Sigmoid colon (tissue), 4 donors: Measurements from ENCODE around the gene KIRREL3.

Source experiments
- EP300 ChIP-seq, 4 donors: sonication (generic); formaldehyde crosslinking; IDR thresholded peaks; one replicate each; pipeline ENCODE4 v1.6.1; 2017; ENCODE audit warnings: antibody characterized with exemption in 4 of 4
- POLR2A ChIP-seq, 2 donors: fragments of 450-650 bp; IDR thresholded peaks; one replicate each; pipeline ENCODE4 v1.6.1; 2016; ENCODE audit warnings: antibody characterized with exemption in 2 of 2, mild to moderate bottlenecking in 2 of 2, moderate library complexity in 2 of 2
- POLR2AphosphoS5 ChIP-seq, 4 donors: sonication (generic); formaldehyde crosslinking; IDR thresholded peaks; one replicate each; pipeline ENCODE4 v1.6.1; 2017; ENCODE audit warnings: antibody characterized with exemption in 4 of 4
- TF ChIP-seq, protein P1 (sequence below), 4 experiments: fragments of 450-650 bp in 3 of 4; fragments of 200-600 bp in 1 of 4; IDR thresholded peaks; one replicate each; pipeline ENCODE4 v1.5.1; 2016 to 2019; ENCODE audit warnings: antibody characterized with exemption in 4 of 4, mild to moderate bottlenecking in 3 of 4, moderate library complexity in 2 of 4

DNA sequence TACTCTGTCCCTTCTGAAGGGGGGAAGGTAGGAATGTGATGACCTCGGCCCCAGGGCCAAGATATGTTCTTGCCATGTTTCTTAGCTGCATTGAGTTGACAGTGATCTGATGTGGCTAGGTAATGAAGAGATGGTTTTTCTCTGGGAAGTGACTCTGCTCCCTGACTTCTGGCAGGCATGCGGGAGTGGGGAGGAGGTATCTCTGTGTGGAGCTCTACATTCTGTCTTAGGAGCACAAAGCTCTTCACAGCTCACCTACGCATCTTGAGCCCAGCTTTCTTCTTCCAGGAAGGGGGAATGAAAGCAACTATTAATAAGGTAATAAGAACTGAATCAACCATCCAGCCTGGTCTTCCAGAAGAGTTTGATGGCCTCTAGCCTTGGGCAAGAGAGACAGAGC is 404.1 kb downstream of the KIRREL3 start:
- TF ChIP-seq, protein P1, sequence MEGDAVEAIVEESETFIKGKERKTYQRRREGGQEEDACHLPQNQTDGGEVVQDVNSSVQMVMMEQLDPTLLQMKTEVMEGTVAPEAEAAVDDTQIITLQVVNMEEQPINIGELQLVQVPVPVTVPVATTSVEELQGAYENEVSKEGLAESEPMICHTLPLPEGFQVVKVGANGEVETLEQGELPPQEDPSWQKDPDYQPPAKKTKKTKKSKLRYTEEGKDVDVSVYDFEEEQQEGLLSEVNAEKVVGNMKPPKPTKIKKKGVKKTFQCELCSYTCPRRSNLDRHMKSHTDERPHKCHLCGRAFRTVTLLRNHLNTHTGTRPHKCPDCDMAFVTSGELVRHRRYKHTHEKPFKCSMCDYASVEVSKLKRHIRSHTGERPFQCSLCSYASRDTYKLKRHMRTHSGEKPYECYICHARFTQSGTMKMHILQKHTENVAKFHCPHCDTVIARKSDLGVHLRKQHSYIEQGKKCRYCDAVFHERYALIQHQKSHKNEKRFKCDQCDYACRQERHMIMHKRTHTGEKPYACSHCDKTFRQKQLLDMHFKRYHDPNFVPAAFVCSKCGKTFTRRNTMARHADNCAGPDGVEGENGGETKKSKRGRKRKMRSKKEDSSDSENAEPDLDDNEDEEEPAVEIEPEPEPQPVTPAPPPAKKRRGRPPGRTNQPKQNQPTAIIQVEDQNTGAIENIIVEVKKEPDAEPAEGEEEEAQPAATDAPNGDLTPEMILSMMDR (IDR thresholded peaks at IDR 0.05), result no peak
- no peak for TF ChIP-seq POLR2AphosphoS5 (IDR thresholded peaks at IDR 0.05)
- no peak for TF ChIP-seq POLR2A (IDR thresholded peaks at IDR 0.05)
- TF ChIP-seq EP300 (IDR thresholded peaks at IDR 0.05), result no peak
